ENCODE measurements around the gene PIM1. TPM values are rescaled to one million over a fixed set of nuclear protein-coding genes. Genes with fewer than 3 reads are reported as not detected.
A peak's percentile ranks its signal among the peaks of the same experiment; 100 is the strongest.

The PIM1 gene
- polyA plus RNA-seq, 1 donor (not counting 4 experiments of a cell fraction or from before 2014, with no cell fraction given) = 10.2 TPM

DNA sequence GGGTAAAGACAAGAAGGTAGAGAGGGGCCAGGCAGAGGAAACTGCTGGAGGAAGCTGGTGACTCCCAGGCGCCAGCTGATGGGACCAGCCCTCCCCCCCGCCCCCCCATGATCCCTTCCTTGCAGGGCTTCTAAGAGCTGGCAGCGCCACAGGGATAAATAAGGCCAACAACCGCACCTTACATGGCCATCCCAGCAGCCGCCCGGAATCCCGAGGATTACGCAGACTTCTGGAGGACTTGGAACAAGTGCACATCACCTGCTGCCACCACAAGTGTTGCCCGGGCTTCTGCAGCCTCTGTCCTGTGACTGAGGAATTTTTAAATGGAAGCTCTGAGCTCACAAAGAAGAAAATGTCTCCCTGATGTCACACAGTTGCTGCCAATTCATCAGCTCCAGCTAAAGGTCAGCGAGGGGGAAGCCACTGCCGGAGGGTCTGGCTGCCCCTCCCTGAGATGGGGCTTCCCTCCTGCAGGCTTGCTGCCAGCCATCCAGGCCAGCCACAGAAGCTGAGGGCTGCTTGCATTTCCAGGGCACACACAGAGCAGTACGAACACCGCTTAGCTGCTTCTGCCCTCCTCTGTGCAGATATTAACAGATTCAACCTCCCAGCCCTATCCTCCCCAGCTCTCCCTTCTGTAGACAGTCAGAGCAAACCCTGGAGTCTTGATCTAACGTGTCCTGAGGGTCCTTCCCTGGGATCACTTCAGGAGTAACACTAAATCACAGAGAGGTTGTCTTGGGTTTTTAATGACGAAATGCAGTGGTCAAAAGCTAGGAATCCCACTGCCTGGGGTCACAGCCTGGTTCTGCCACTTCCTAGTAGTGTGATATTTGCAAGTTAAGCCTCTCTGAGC, 38.6 kb upstream of the PIM1 start:
- H3K4me3 ChIP-seq (ENCODE audit: control insufficient read depth in 2 of 3, extremely low read depth in 1 of 3, insufficient read depth in 2 of 3, low read depth in 1 of 3, low read length in 3 of 3) = no peak overlapping the region
- H3K9me3 ChIP-seq (ENCODE audit: control insufficient read depth, low read depth, low read length) = no peaks in the 10 kb centered on the region
- no peaks in the 10 kb centered on the region for H4K20me1 ChIP-seq (ENCODE audit: control insufficient read depth, extremely low read depth, insufficient read depth, low read length)
- dilution Hi-C loops (cut with MboI; ENCODE audit: extremely low pct_ligation_motif_present, low sequenced_read_pairs) = no loop called here
- no peaks in the 10 kb centered on the region for H3K79me2 ChIP-seq (ENCODE audit: control insufficient read depth, insufficient read depth, low read length)
- DNase-seq (ENCODE audit: low read depth, low spot score) (no peak), FAIRE-seq (no peak)
- no peak overlapping the region for H3K9ac ChIP-seq (ENCODE audit: control insufficient read depth, extremely low read depth, insufficient read depth, low read length)
- H3K4me2 ChIP-seq (ENCODE audit: control insufficient read depth, extremely low read depth, insufficient read depth, low read depth, low read length) = peak overlapping the region; percentile 2
- no peak overlapping the region for H2AFZ ChIP-seq (ENCODE audit: control insufficient read depth, low read length)
- H3K27ac ChIP-seq (ENCODE audit: control insufficient read depth, insufficient read depth, low read length) = no peak overlapping the region
- H3K4me1 ChIP-seq (ENCODE audit: control insufficient read depth, extremely low read depth, insufficient read depth, low read length) = peaks cover 54% of the 10 kb centered on the region
- H3K27me3 ChIP-seq (ENCODE audit: control insufficient read depth, extremely low read depth, insufficient read depth, low read length) = no peaks in the 10 kb centered on the region
- no peaks in the 10 kb centered on the region for H3K9me1 ChIP-seq (ENCODE audit: control insufficient read depth, extremely low read depth, insufficient read depth, low read length)
- TF ChIP-seq, protein P1, sequence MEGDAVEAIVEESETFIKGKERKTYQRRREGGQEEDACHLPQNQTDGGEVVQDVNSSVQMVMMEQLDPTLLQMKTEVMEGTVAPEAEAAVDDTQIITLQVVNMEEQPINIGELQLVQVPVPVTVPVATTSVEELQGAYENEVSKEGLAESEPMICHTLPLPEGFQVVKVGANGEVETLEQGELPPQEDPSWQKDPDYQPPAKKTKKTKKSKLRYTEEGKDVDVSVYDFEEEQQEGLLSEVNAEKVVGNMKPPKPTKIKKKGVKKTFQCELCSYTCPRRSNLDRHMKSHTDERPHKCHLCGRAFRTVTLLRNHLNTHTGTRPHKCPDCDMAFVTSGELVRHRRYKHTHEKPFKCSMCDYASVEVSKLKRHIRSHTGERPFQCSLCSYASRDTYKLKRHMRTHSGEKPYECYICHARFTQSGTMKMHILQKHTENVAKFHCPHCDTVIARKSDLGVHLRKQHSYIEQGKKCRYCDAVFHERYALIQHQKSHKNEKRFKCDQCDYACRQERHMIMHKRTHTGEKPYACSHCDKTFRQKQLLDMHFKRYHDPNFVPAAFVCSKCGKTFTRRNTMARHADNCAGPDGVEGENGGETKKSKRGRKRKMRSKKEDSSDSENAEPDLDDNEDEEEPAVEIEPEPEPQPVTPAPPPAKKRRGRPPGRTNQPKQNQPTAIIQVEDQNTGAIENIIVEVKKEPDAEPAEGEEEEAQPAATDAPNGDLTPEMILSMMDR (optimal IDR thresholded peaks at IDR 0.05 in 1 of 3, IDR thresholded peaks at IDR 0.05 in 1 of 3, conservative IDR thresholded peaks at IDR 0.05 in 1 of 3; ENCODE audit: extremely low read depth in 1 of 3, insufficient read depth in 2 of 3, low read length in 3 of 3) = no peak
- no peak for TF ChIP-seq EZH2 (IDR thresholded peaks at IDR 0.05; ENCODE audit: low read length)
- no peaks in the 10 kb centered on the region for H3K36me3 ChIP-seq (ENCODE audit: control insufficient read depth in 2 of 2, extremely low read depth in 1 of 2, insufficient read depth in 2 of 2, low read length in 2 of 2)

DNA sequence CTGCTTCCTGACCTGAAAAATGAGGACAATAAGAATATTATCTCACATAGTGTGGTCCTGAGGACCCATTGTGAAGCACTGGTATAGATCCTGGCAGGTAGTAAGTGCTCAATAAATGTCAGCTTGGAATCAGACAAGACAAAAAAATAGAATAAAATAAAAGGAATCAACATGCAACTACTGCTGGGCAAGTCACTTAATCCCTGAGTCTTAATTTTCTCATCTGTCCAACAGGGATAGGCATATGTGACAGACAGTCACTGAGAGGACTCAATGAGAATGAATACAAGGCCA, 38.0 kb upstream of the PIM1 start:
- no peak overlapping the region for H2AFZ ChIP-seq (ENCODE audit: control insufficient read depth, low read length)

More for the DNA sequence above, 38.0 kb upstream of the PIM1 start:
- no peak for FAIRE-seq
- no peak overlapping the region for H3K27ac ChIP-seq (ENCODE audit: control insufficient read depth, insufficient read depth, low read length)
- dilution Hi-C loops (cut with MboI; ENCODE audit: extremely low pct_ligation_motif_present, low sequenced_read_pairs) = no loop called here
- H3K9ac ChIP-seq (ENCODE audit: control insufficient read depth, extremely low read depth, insufficient read depth, low read length) = no peak overlapping the region
- TF ChIP-seq, protein P1 (optimal IDR thresholded peaks at IDR 0.05 in 1 of 3, IDR thresholded peaks at IDR 0.05 in 1 of 3, conservative IDR thresholded peaks at IDR 0.05 in 1 of 3; ENCODE audit: extremely low read depth in 1 of 3, insufficient read depth in 2 of 3, low read length in 3 of 3) = no peak
- TF ChIP-seq EZH2 (IDR thresholded peaks at IDR 0.05; ENCODE audit: low read length) = no peak
- peaks cover 55% of the 10 kb centered on the region for H3K4me1 ChIP-seq (ENCODE audit: control insufficient read depth, extremely low read depth, insufficient read depth, low read length)
- no peak overlapping the region for H3K4me2 ChIP-seq (ENCODE audit: control insufficient read depth, extremely low read depth, insufficient read depth, low read depth, low read length)
- no peaks in the 10 kb centered on the region for H3K9me3 ChIP-seq (ENCODE audit: control insufficient read depth, low read depth, low read length)
- H3K27me3 ChIP-seq (ENCODE audit: control insufficient read depth, extremely low read depth, insufficient read depth, low read length) = no peaks in the 10 kb centered on the region
- no peaks in the 10 kb centered on the region for H3K36me3 ChIP-seq (ENCODE audit: control insufficient read depth in 2 of 2, extremely low read depth in 1 of 2, insufficient read depth in 2 of 2, low read length in 2 of 2)
- DNase-seq (ENCODE audit: low read depth, low spot score) = no peak
- no peaks in the 10 kb centered on the region for H4K20me1 ChIP-seq (ENCODE audit: control insufficient read depth, extremely low read depth, insufficient read depth, low read length)
- H3K79me2 ChIP-seq (ENCODE audit: control insufficient read depth, insufficient read depth, low read length) = no peaks in the 10 kb centered on the region
- no peak overlapping the region for H3K4me3 ChIP-seq (ENCODE audit: control insufficient read depth in 2 of 3, extremely low read depth in 1 of 3, insufficient read depth in 2 of 3, low read depth in 1 of 3, low read length in 3 of 3)
- no peaks in the 10 kb centered on the region for H3K9me1 ChIP-seq (ENCODE audit: control insufficient read depth, extremely low read depth, insufficient read depth, low read length)
